ENCODE data around the gene CHD5. TPM values are rescaled to one million over a fixed set of nuclear protein-coding genes. Genes with fewer than 3 reads are reported as not detected.
"Not testable (repeated sequence)": the region's sequence is repeated elsewhere in the genome, so short reads cannot be mapped to it uniquely, and the experiment has no call there.

CHD5 gene
- total RNA-seq, 2 donors from 2014 or later, result 0.47 to 0.59 TPM

DNA sequence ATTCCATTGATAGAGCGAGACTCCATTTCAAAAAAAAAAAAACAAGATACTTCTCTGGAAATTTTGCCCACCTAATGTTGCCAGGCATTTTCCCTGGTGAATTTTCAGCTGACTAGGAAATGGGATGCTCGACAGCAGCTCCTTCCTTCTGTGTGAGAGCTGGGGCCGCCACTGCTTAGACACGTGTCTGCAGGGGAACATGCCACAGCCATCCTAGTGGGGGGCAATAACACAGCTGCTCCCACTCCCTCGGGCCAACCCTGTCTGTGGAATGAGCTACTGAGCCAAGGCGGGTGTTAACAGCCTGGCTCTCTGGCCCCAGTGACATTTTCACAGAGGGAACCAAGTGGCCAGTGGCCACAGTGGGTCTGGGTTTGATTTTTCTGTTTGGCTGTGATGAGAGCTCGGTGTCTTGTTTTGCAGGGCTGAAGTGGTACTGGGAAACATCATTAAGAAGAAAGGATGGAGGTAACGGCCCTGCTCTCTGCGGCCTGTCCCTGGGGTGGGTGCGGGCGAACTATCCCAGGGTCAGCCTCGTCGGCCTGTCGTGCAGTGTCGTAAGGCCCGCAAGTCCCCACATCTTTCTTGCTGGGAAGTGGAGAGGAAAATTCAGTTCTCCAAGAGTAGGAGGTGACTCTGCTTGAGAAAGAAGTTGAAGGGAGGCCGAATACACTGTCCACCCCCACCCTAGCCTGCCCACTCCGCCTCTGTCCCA lies 95.2 kb downstream of the CHD5 start:
- Mint-ChIP-seq H3K27ac (no peak overlapping the region), H3K9me3 (no peaks in the 10 kb centered on the region), H3K36me3 (peaks cover 0 to 7% of the 10 kb centered on the region in 2 donors)
- no peak for ATAC-seq
- DNase-seq (ENCODE audit: low spot score in 2 of 2), result no peak

GRCh38 chr1:6083801-6084446 lies 96.2 kb downstream of the CHD5 start:
- ATAC-seq (no peak), DNase-seq (ENCODE audit: low spot score in 2 of 2) (no peak)
- Mint-ChIP-seq H3K27ac (no peak overlapping the region), H3K9me3 (no peaks in the 10 kb centered on the region), H3K36me3 (peaks cover 0 to 7% of the 10 kb centered on the region in 2 donors)

DNA sequence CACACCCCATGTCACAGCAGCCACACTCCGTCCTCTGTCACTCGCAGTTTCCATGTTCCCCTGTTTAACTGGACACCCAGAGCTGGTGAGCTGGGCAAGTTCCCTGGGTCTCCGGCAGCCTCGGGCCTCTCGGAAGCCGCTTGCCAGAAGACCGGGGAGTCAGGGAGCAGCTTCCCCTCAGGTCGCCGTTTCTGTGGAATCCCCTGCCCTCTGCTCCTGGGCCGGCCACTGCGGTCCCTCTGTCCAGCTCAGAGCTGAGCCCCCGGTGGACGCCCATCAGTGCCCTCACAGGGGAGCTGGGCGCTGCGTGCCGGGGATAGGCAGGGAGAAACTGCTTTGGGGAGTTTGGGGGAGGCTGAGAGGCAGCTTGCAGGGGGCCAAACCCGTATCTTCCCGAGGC lies 96.7 kb downstream of the CHD5 start:
- Mint-ChIP-seq H3K27ac (no peak overlapping the region), H3K36me3 (peaks cover 0 to 7% of the 10 kb centered on the region in 2 donors), H3K9me3 (no peaks in the 10 kb centered on the region)
- DNase-seq (ENCODE audit: low spot score in 2 of 2) (no peak), ATAC-seq (no peak)

GRCh38 chr1:6082430-6082971 lies 97.6 kb downstream of the CHD5 start:
- DNase-seq (ENCODE audit: low spot score in 2 of 2) (no peak), ATAC-seq (no peak)
- H3K9me3 Mint-ChIP-seq, result no peaks in the 10 kb centered on the region
- no peak overlapping the region for H3K27ac Mint-ChIP-seq
- H3K36me3 Mint-ChIP-seq, result peaks cover 0 to 7% of the 10 kb centered on the region in 2 donors

DNA sequence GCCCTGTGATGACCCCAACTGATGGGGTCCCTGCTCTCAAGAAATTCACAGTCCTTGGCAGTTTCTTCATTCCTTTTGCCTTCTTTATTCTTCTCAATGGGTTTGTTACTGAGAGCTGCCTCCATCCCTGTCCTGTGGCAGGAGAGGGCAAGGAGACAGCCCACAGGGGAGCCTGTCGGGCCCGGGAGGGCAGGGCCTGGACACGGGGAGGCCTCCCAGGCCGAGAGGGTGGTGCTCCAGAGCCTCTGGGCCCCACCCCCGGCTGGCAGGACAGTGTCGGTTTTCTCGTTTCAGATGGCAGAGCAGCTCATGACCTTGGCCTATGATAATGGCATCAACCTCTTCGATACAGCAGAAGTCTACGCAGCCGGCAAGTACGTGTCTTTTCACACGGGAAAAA lies 98.2 kb downstream of the CHD5 start:
- H3K27ac Mint-ChIP-seq, result no peak overlapping the region
- no peaks in the 10 kb centered on the region for H3K9me3 Mint-ChIP-seq
- ATAC-seq (no peak), DNase-seq (ENCODE audit: low spot score in 2 of 2) (no peak)
- H3K36me3 Mint-ChIP-seq, result peaks cover 0 to 7% of the 10 kb centered on the region in 2 donors

DNA sequence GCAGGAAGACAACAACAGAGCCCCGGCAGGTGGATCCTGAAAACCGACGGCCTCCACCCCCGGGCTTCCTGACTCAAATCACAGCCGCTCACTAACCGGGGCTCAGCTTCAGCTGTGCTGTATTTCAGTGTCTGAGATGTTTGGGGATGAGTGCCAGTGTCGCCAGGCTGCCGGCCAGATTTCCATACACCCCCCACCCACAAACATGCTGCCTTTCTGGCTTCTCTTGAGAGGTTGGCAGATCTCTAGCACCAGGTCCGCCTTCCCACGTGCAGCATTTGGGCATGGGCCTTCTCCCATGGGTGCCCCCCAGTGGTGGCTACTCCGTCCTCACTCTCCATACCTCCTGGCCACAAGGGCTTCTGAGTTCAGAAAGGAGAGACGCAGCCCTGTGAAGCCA lies 99.7 kb downstream of the CHD5 start:
- Mint-ChIP-seq H3K27ac (no peak overlapping the region), H3K36me3 (peaks cover 4 to 7% of the 10 kb centered on the region in 2 donors), H3K9me3 (no peaks in the 10 kb centered on the region)
- ATAC-seq (no peak), DNase-seq (ENCODE audit: low spot score in 2 of 2) (no peak)

DNA sequence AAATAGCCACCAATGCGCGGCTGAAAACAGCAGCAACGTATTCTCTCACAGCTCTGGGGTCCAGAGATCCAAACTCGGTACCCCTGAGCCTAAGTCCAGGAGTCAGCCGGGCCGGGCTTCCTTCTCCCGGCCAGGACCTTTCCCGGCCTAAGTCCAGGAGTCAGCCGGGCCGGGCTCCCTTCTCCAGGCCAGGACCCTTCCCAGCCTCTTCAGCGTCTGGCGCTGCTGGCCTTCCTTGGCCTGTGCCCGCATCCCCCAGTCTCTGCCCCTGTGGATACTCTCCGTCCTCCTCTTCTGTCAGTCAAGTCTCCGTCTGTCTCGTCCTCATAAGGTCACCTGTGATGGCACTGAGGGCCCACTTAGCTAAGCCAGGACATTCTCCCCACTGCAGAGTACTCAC lies 102.2 kb downstream of the CHD5 start:
- Mint-ChIP-seq H3K9me3 (no peaks in the 10 kb centered on the region), H3K27ac (no peak overlapping the region), H3K36me3 (peaks cover 4 to 7% of the 10 kb centered on the region in 2 donors)
- no peak for ATAC-seq
- DNase-seq (ENCODE audit: low spot score in 2 of 2), result no peak

DNA sequence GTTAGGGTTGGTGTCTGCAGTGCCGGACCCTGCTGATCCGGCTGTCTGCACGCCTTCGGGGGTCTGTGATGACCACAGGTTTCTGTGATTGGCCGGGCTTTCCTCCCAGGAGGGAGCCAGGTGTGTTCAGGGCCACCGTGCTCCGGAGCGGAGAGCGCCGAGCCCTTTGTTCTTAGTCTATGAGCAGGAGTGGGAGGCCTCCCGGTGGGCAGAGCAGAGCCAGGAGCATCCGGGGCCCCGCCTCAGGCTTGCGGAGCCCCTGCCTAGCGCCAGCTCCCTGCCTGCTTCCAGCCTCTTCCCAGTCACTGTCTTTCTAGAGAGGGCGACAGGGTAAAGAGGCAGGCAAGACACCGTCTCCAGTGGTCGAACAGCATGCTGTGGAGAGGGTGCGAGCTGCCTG lies 102.6 kb downstream of the CHD5 start:
- DNase-seq (ENCODE audit: low spot score in 2 of 2), result no peak

DNA sequence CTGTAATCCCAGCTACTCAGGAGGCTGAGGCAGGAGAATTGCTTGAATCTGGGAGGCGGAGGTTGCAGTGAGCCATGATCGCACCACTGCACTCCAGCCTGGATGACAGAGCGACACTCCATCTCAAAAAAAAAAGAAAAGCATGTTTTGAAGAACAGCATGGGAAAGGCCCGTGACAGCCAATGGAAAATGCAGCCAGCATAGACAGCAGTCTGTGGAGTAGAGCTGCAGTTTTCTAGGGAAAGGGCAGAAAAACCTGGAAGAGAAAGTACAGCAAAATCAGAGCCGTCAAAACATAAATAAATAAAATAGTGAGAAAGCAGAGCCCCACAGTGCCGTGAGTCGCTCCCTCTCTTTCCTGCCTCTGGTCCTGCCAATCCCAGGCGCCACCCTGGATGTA lies 103.1 kb downstream of the CHD5 start:
- not testable (repeated sequence) for H3K9me3 Mint-ChIP-seq; ATAC-seq; H3K36me3 Mint-ChIP-seq; DNase-seq (ENCODE audit: low spot score in 2 of 2)
- H3K27ac Mint-ChIP-seq, result peak overlapping the region in 1 of 2 donors; percentile 57

More for the DNA sequence above, 102.6 kb downstream of the CHD5 start:
- H3K9me3 Mint-ChIP-seq, result no peaks in the 10 kb centered on the region
- ATAC-seq, result peak in 1 of 2 donors; percentile 3
- no peak overlapping the region for H3K27ac Mint-ChIP-seq
- H3K36me3 Mint-ChIP-seq, result peaks cover 4 to 7% of the 10 kb centered on the region in 2 donors

- Mint-ChIP-seq H3K36me3 (peaks cover 0 to 4% of the 10 kb centered on the region in 2 donors), H3K27ac (peak overlapping the region in 1 of 2 donors; percentile 3)
- no peak for DNase-seq (ENCODE audit: low spot score in 2 of 2)
These were observed 104.4 kb downstream of the CHD5 start for GRCh38 chr1:6075748-6076147.

DNA sequence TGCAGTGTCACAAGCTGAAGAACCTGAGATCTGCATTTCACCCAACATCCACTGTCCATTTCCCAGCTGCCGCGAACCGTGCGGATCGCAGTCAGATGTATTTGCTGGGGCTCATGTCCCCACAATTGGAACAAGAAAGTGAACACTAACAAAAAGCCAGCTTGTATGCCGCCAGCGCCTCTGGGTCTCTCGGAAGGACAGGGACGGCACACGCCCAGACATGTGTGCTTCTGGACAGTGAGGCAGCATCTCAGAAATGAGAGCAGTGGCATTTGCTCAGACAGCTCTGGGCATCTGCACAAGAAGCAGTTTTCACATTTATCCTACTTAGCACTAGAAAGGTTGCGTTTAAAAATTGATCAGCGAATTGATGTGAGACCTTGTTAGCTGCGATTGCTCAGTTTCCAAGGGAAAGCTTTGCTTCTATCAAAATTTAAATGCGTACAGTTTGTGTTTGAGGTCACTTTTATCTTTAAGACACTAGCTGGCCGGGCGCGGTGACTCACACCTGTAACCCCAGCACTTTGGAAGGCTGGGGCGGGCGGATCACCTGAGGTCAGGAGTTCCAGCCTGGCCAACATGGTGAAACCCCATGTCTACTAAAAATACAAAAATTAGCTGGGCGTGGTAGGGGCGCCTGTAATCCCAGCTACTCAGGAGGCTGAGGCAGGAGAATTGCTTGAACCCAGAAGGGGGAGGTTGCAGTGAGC lies 105.8 kb downstream of the CHD5 start:
- DNase-seq (ENCODE audit: low spot score in 2 of 2) (no peak), ATAC-seq (no peak)
- Mint-ChIP-seq H3K9me3 (no peaks in the 10 kb centered on the region), H3K36me3 (peaks cover 0 to 4% of the 10 kb centered on the region in 2 donors), H3K27ac (peak overlapping the region in 1 of 2 donors; percentile 62)

More at GRCh38 chr1:6075748-6076147, 104.4 kb downstream of the CHD5 start:
- H3K9me3 Mint-ChIP-seq, result no peaks in the 10 kb centered on the region
- peak in 1 of 2 donors; percentile 14 for ATAC-seq

GRCh38 chr1:6073480-6074053 lies 106.6 kb downstream of the CHD5 start:
- H3K27ac Mint-ChIP-seq, result peak overlapping the region in 1 of 2 donors; percentile 62
- no peak for DNase-seq (ENCODE audit: low spot score in 2 of 2)
- ATAC-seq, result no peak
- no peaks in the 10 kb centered on the region for H3K9me3 Mint-ChIP-seq
- peaks cover 0 to 4% of the 10 kb centered on the region in 2 donors for H3K36me3 Mint-ChIP-seq

DNA sequence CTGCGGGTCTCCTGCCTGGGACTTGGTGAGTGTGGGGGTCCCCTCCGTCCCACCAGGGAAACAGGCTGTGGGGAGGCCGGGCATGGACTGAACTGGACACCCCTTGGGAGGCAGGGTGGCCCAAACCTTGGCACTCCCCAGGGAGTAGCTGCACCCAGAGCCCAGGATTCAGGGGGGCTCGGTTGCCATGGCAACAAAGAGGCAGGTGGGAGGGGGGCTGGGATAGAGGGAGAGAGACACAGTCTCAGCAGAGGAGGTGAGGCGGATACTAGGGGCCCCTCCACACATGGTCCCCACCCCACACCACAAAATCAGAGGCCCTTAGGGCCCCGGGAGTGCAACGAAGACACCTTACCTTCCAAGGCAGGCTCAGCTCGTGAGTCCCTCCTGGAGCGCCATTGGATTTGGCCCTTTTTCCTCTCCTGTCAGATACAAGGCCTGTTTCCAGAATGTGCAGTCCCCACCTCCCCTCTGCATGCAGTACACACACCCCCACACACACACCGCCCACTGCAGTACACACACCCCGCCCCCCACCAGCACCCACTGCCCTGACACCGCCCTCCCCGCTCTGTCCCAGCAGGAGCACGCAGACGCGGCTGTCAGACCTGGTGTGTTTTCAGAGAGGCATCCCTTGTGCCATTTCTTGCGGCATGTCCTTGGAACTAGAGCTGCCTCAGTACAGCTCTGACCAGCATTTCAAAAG lies 107.2 kb downstream of the CHD5 start:
- Mint-ChIP-seq H3K27ac (peak overlapping the region in 1 of 2 donors; percentile 62), H3K36me3 (peaks cover 0 to 4% of the 10 kb centered on the region in 2 donors), H3K9me3 (no peaks in the 10 kb centered on the region)
- ATAC-seq (no peak), DNase-seq (ENCODE audit: low spot score in 2 of 2) (no peak)

- Mint-ChIP-seq H3K36me3 (peaks cover 0 to 4% of the 10 kb centered on the region in 2 donors), H3K9me3 (no peaks in the 10 kb centered on the region), H3K27ac (no peak overlapping the region)
- DNase-seq (ENCODE audit: low spot score in 2 of 2) (no peak), ATAC-seq (no peak)
These were observed 108.9 kb downstream of the CHD5 start for GRCh38 chr1:6071219-6071618.

- H3K9me3 Mint-ChIP-seq, result no peaks in the 10 kb centered on the region
- ATAC-seq, result no peak
- no peak for DNase-seq (ENCODE audit: low spot score in 2 of 2)
- no peak overlapping the region for H3K27ac Mint-ChIP-seq
- no peaks in the 10 kb centered on the region for H3K36me3 Mint-ChIP-seq
These were observed 109.6 kb downstream of the CHD5 start for GRCh38 chr1:6070450-6070974.

DNA sequence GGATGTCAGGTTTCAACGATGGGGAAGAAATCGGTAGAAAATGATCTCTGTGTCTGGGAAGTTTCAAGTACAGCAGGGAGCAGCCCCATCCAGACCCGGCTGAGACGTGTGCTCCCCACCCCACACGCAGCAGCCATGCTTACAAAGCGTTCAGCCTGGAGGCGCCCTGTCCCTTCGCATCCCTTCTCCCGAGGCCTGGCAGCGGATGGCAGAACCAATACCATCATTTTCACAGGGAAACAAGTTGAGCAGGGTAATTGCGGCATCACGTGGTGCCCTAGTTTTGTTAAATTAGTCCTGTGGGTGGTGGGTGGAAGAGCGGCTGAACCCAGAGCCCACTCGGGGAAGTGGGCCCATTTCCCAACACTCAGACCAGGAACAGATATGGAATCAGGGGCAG lies 110.5 kb downstream of the CHD5 start:
- Mint-ChIP-seq H3K27ac (no peak overlapping the region), H3K36me3 (no peaks in the 10 kb centered on the region), H3K9me3 (no peaks in the 10 kb centered on the region)
- ATAC-seq, result no peak
- no peak for DNase-seq (ENCODE audit: low spot score in 2 of 2)

Measured in activated naive CD4-positive, alpha-beta T cell treated with anti-CD3 and anti-CD28 coated beads, Interleukin-2, amount 50 U/mL, for 72 hours (primary cell).